ENCODE measurements around the gene SLC22A4.

Gene SLC22A4

GRCh38 chr5:132260714-132261551, 33.3 kb upstream of the SLC22A4 start:
- H3K79me1 ChIP-seq (replicated peaks; ENCODE audit: low read length, poor library complexity, severe bottlenecking): peaks cover 21% of the 10 kb centered on the region
- DNase-seq: peak; percentile 88
- peak overlapping the region; percentile 30 for H3K27ac ChIP-seq (ENCODE audit: low read length, poor library complexity, severe bottlenecking)
- H3K36me3 ChIP-seq (ENCODE audit: control insufficient read depth in 1 of 2, insufficient read depth in 2 of 2, low read depth in 1 of 2, low read length in 2 of 2): peaks cover 17 to 34% of the 10 kb centered on the region in 2 experiments
- H3K23ac ChIP-seq (ENCODE audit: low read length in 2 of 2): no peak overlapping the region
- no peak overlapping the region for H2BK5ac ChIP-seq (ENCODE audit: low read depth, low read length, poor library complexity, severe bottlenecking)
- H3K4me3 ChIP-seq (ENCODE audit: insufficient read depth in 1 of 2, low read depth in 1 of 2, low read length in 2 of 2): peak overlapping the region in 1 of 2 experiments; percentile 85
- peak overlapping the region; percentile 49 to 75 for H2BK12ac ChIP-seq (ENCODE audit: low read length in 2 of 2)
- peak overlapping the region; percentile 59 for H2BK120ac ChIP-seq (ENCODE audit: low read depth, low read length)
- 29% methylated on average over 5 of the region's 6 CpGs for WGBS
- peak overlapping the region; percentile 96 for H3K9ac ChIP-seq (ENCODE audit: low read length)
- H3K4ac ChIP-seq (ENCODE audit: low read depth in 1 of 2, low read length in 2 of 2): peak overlapping the region in 1 of 2 experiments; percentile 40
- H3K14ac ChIP-seq (ENCODE audit: low read length in 2 of 2): peak overlapping the region in 1 of 2 experiments; percentile 73
- H4K91ac ChIP-seq (ENCODE audit: low read length): peak overlapping the region; percentile 84
- no peaks in the 10 kb centered on the region for H3K9me3 ChIP-seq (ENCODE audit: control insufficient read depth, low read length)
- peak overlapping the region; percentile 38 for H4K8ac ChIP-seq (ENCODE audit: low read length)
- no peak overlapping the region for H3K4me2 ChIP-seq (ENCODE audit: low read length, poor library complexity, severe bottlenecking)
- H2AFZ ChIP-seq (ENCODE audit: low read depth, low read length): no peak overlapping the region
- H3K27me3 ChIP-seq (ENCODE audit: control insufficient read depth in 1 of 2, insufficient read depth in 1 of 2, low read length in 2 of 2): no peaks in the 10 kb centered on the region
- H3K18ac ChIP-seq (ENCODE audit: low read depth in 1 of 2, low read length in 2 of 2): peak overlapping the region; percentile 61 to 81
- peak overlapping the region; percentile 74 for H2BK15ac ChIP-seq (ENCODE audit: low read depth, poor library complexity, severe bottlenecking)
- peaks cover 71% of the 10 kb centered on the region for H3K4me1 ChIP-seq (ENCODE audit: control insufficient read depth, insufficient read depth, low read depth, low read length)
- H2AK5ac ChIP-seq (ENCODE audit: low read length, severe bottlenecking): peak overlapping the region; percentile 69

GRCh38 chr5:132261881-132262845, 32.0 kb upstream of the SLC22A4 start:
- H3K9ac ChIP-seq (ENCODE audit: low read length): peak overlapping the region; percentile 21

GRCh38 chr5:132262882-132263547, 31.2 kb upstream of the SLC22A4 start:
- DNase-seq: peak; percentile 30
- peak overlapping the region; percentile 72 for H2AK5ac ChIP-seq (ENCODE audit: low read length, severe bottlenecking)
- H4K8ac ChIP-seq (ENCODE audit: low read length): peak overlapping the region; percentile 38
- peaks cover 37 to 55% of the 10 kb centered on the region in 2 experiments for H3K36me3 ChIP-seq (ENCODE audit: control insufficient read depth in 1 of 2, insufficient read depth in 2 of 2, low read depth in 1 of 2, low read length in 2 of 2)
- peak overlapping the region; percentile 21 for H3K9ac ChIP-seq (ENCODE audit: low read length)
- H3K23ac ChIP-seq (ENCODE audit: low read length in 2 of 2): no peak overlapping the region
- no peak overlapping the region for H2BK120ac ChIP-seq (ENCODE audit: low read depth, low read length)
- no peak overlapping the region for H2BK12ac ChIP-seq (ENCODE audit: low read length in 2 of 2)
- H3K4me3 ChIP-seq (ENCODE audit: insufficient read depth in 1 of 2, low read depth in 1 of 2, low read length in 2 of 2): no peak overlapping the region
- H3K79me1 ChIP-seq (replicated peaks; ENCODE audit: low read length, poor library complexity, severe bottlenecking): peaks cover 32% of the 10 kb centered on the region
- H2BK5ac ChIP-seq (ENCODE audit: low read depth, low read length, poor library complexity, severe bottlenecking): peak overlapping the region; percentile 15
- no peak overlapping the region for H2BK15ac ChIP-seq (ENCODE audit: low read depth, poor library complexity, severe bottlenecking)
- no CpG with 5 or more reads among the region's 2 CpGs for WGBS
- H3K18ac ChIP-seq (ENCODE audit: low read depth in 1 of 2, low read length in 2 of 2): peak overlapping the region in 1 of 2 experiments; percentile 51
- no peaks in the 10 kb centered on the region for H3K9me3 ChIP-seq (ENCODE audit: control insufficient read depth, low read length)
- H2AFZ ChIP-seq (ENCODE audit: low read depth, low read length): no peak overlapping the region
- H3K14ac ChIP-seq (ENCODE audit: low read length in 2 of 2): no peak overlapping the region
- H3K27ac ChIP-seq (ENCODE audit: low read length, poor library complexity, severe bottlenecking): no peak overlapping the region
- H3K4ac ChIP-seq (ENCODE audit: low read depth in 1 of 2, low read length in 2 of 2): no peak overlapping the region
- H4K91ac ChIP-seq (ENCODE audit: low read length): no peak overlapping the region
- H3K4me1 ChIP-seq (ENCODE audit: control insufficient read depth, insufficient read depth, low read depth, low read length): peaks cover 73% of the 10 kb centered on the region
- no peak overlapping the region for H3K4me2 ChIP-seq (ENCODE audit: low read length, poor library complexity, severe bottlenecking)
- H3K27me3 ChIP-seq (ENCODE audit: control insufficient read depth in 1 of 2, insufficient read depth in 1 of 2, low read length in 2 of 2): no peaks in the 10 kb centered on the region

More at GRCh38 chr5:132261881-132262845, 32.0 kb upstream of the SLC22A4 start:
- no peak overlapping the region for H2AFZ ChIP-seq (ENCODE audit: low read depth, low read length)
- WGBS: 98% methylated on average over 7 of the region's 7 CpGs
- H4K8ac ChIP-seq (ENCODE audit: low read length): no peak overlapping the region
- H2BK120ac ChIP-seq (ENCODE audit: low read depth, low read length): no peak overlapping the region
- DNase-seq: no peak
- H3K36me3 ChIP-seq (ENCODE audit: control insufficient read depth in 1 of 2, insufficient read depth in 2 of 2, low read depth in 1 of 2, low read length in 2 of 2): peaks cover 28 to 46% of the 10 kb centered on the region in 2 experiments
- H3K14ac ChIP-seq (ENCODE audit: low read length in 2 of 2): peak overlapping the region in 1 of 2 experiments; percentile 0
- H3K79me1 ChIP-seq (replicated peaks; ENCODE audit: low read length, poor library complexity, severe bottlenecking): peaks cover 28% of the 10 kb centered on the region
- peak overlapping the region; percentile 41 for H4K91ac ChIP-seq (ENCODE audit: low read length)
- no peak overlapping the region for H2BK5ac ChIP-seq (ENCODE audit: low read depth, low read length, poor library complexity, severe bottlenecking)
- no peaks in the 10 kb centered on the region for H3K9me3 ChIP-seq (ENCODE audit: control insufficient read depth, low read length)
- peak overlapping the region in 1 of 2 experiments; percentile 25 for H3K18ac ChIP-seq (ENCODE audit: low read depth in 1 of 2, low read length in 2 of 2)
- H2AK5ac ChIP-seq (ENCODE audit: low read length, severe bottlenecking): peak overlapping the region; percentile 14
- peak overlapping the region in 1 of 2 experiments; percentile 40 for H2BK12ac ChIP-seq (ENCODE audit: low read length in 2 of 2)
- no peak overlapping the region for H2BK15ac ChIP-seq (ENCODE audit: low read depth, poor library complexity, severe bottlenecking)
- peaks cover 72% of the 10 kb centered on the region for H3K4me1 ChIP-seq (ENCODE audit: control insufficient read depth, insufficient read depth, low read depth, low read length)
- H3K27ac ChIP-seq (ENCODE audit: low read length, poor library complexity, severe bottlenecking): no peak overlapping the region
- no peak overlapping the region for H3K4me3 ChIP-seq (ENCODE audit: insufficient read depth in 1 of 2, low read depth in 1 of 2, low read length in 2 of 2)
- H3K23ac ChIP-seq (ENCODE audit: low read length in 2 of 2): no peak overlapping the region
- no peak overlapping the region for H3K4me2 ChIP-seq (ENCODE audit: low read length, poor library complexity, severe bottlenecking)
- no peak overlapping the region for H3K4ac ChIP-seq (ENCODE audit: low read depth in 1 of 2, low read length in 2 of 2)
- H3K27me3 ChIP-seq (ENCODE audit: control insufficient read depth in 1 of 2, insufficient read depth in 1 of 2, low read length in 2 of 2): no peaks in the 10 kb centered on the region
